ENCODE results near the gene MRPS35. TPM values are rescaled to one million over a fixed set of nuclear protein-coding genes. Genes with fewer than 3 reads are reported as not detected.

MRPS35 gene
- total RNA-seq, 6 donors from 2014 or later: 9.4 to 36.7 (median 31.2) TPM

DNA sequence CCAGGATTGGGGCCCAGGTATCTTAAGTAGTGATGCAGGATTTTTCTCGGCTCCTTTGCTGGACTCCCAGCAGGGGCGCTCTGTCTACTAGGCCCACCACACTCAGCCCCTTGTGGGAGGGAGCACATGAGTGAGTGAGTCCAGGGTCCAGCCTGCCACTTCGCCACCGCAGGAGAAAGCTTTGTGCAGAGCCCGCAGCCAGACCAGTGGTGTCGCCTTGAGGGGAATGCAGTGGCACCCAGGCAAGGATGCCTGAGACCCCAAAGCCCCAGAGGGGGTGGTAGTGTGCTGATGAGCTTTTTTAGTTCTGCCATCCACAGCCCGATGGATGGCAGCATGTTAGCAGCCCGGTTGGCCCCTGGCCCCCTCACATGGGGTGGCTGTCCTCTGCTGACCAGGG lies 5.4 kb upstream of the MRPS35 start:
- Histone ChIP-seq H3K4me3 (no peak overlapping the region), H3K9me3 (no peaks in the 10 kb centered on the region), H3K27ac (no peak overlapping the region), H3K36me3 (no peaks in the 10 kb centered on the region), H3K4me1 (peaks cover 3 to 8% (median 5%) of the 10 kb centered on the region in 4 donors), H3K27me3 (no peaks in the 10 kb centered on the region)
- WGBS, 2 donors: 94 to 95% methylated on average over 6 to 8 of the region's 8 CpGs
- no peak for TF ChIP-seq POLR2AphosphoS5 (IDR thresholded peaks at IDR 0.05)
- ATAC-seq (ENCODE audit: low FRiP score in 2 of 2): no peak
- peak in 1 of 2 donors; percentile 33 for DNase-seq

DNA sequence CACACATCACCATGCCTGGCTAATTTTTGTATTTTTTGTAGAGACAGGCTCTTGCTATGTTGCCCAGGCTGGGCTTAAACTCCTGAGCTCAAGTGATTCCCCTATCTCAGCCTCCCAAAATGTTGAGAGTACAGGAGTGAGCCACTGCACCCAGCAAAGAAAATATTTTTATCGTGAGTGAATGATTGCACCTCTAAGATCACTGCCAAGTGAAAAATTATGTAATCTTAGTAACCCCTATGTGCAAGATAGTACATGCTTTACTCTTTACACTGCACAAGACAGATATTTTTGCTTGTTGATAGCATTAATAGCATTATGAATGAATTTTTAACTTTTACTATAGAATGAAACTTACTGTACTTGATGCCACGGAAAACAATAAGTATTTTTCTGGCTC lies 3.4 kb upstream of the MRPS35 start:
- Histone ChIP-seq H3K27me3 (no peaks in the 10 kb centered on the region), H3K4me1 (peaks cover 12 to 18% (median 16%) of the 10 kb centered on the region in 4 donors), H3K9me3 (no peaks in the 10 kb centered on the region), H3K4me3 (no peak overlapping the region), H3K27ac (no peak overlapping the region), H3K36me3 (no peaks in the 10 kb centered on the region)
- no peak for ATAC-seq (ENCODE audit: low FRiP score in 2 of 2)
- TF ChIP-seq, protein P1, sequence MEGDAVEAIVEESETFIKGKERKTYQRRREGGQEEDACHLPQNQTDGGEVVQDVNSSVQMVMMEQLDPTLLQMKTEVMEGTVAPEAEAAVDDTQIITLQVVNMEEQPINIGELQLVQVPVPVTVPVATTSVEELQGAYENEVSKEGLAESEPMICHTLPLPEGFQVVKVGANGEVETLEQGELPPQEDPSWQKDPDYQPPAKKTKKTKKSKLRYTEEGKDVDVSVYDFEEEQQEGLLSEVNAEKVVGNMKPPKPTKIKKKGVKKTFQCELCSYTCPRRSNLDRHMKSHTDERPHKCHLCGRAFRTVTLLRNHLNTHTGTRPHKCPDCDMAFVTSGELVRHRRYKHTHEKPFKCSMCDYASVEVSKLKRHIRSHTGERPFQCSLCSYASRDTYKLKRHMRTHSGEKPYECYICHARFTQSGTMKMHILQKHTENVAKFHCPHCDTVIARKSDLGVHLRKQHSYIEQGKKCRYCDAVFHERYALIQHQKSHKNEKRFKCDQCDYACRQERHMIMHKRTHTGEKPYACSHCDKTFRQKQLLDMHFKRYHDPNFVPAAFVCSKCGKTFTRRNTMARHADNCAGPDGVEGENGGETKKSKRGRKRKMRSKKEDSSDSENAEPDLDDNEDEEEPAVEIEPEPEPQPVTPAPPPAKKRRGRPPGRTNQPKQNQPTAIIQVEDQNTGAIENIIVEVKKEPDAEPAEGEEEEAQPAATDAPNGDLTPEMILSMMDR (IDR thresholded peaks at IDR 0.05): no peak
- no peak for TF ChIP-seq POLR2AphosphoS5 (IDR thresholded peaks at IDR 0.05)
- WGBS, 2 donors: 66 to 78% methylated on average over 2 of the region's 2 CpGs
- DNase-seq: no peak

DNA sequence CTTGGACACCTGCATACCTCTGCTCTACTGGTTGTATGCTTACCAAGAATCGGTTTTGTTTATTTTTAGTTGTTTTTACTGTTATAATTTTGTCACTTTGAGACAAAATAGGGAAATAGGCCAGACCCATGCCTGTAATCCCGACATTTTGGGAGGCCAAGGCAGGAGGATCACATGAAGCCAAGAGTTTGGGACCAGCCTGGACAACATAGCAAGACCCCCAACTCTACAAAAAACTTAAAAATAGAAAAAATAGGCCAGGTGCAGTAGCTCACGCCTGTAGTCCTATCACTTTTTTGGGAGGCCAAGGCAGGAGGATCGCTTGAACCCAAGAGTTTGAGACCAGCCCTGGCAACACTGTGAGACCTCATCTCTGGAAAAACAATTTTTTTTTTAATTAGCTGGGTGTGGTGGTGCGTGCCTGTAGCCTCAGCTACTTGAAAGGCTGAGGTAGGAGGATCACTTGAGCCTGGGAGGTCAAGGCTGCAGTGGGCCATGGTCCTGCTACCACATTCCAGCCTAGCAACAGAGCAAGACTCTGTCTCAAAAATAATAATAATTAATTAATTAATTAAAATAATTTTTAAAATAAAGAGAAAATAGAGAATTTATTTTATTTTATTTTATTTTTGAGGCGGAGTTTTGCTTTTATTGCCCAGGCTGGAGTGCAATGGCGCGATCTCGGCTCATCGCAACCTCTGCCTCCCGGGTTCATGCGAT lies 1.3 kb upstream of the MRPS35 start:
- H3K36me3 ChIP-seq: no peaks in the 10 kb centered on the region
- H3K27me3 ChIP-seq: no peaks in the 10 kb centered on the region
- H3K27ac ChIP-seq: peak overlapping the region in 3 of 4 donors; percentile 84 to 88 (median 86)
- H3K9me3 ChIP-seq: no peaks in the 10 kb centered on the region
- no peak for DNase-seq
- ATAC-seq (ENCODE audit: low FRiP score in 2 of 2): no peak
- H3K4me1 ChIP-seq: peaks cover 14 to 26% (median 17%) of the 10 kb centered on the region in 4 donors
- TF ChIP-seq, protein P1 (IDR thresholded peaks at IDR 0.05): no peak
- no peak for TF ChIP-seq POLR2A (IDR thresholded peaks at IDR 0.05)
- TF ChIP-seq POLR2AphosphoS5 (IDR thresholded peaks at IDR 0.05): no peak
- TF ChIP-seq EP300 (IDR thresholded peaks at IDR 0.05): no peak
- WGBS, 2 donors: 88 to 91% methylated on average over 12 of the region's 12 CpGs
- H3K4me3 ChIP-seq: peak overlapping the region in 3 of 4 donors; percentile 75 to 97 (median 92)

DNA sequence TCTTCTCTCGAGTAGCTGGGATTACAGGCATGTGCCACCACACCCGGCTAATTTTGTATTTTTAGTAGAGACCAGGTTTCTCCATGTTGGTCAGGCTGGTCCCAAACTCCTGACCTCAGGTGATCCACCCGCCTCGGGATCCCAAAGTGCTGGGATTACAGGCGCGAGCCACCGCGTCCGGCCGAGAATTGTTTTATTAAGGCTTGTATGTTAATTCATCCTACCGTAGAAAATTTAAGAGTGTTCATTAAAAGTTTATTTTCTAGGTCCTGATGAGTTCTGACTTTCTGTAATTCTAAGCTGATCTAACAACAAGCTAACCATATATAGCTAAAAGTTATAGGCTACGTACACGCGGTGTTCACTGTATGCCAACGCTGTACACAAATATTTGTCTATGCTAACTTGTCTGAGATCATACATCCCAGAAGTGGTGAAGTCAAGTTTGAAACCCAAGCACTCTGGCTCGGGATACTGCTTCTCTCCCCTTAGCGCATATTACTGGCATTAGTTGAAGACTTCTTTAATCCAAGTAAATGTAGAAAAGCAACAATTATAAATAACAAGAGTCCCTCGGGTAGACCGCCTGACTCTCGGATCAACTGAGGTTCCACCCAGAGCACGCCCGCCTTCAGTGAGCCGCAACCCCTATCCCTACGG lies 570 bp upstream of the MRPS35 start:
- Histone ChIP-seq H3K27me3 (no peaks in the 10 kb centered on the region), H3K9me3 (no peaks in the 10 kb centered on the region), H3K27ac (peak overlapping the region; percentile 78 to 88 (median 85)), H3K4me3 (peak overlapping the region; percentile 75 to 97 (median 92)), H3K4me1 (peaks cover 14 to 26% (median 17%) of the 10 kb centered on the region in 4 donors), H3K36me3 (peaks cover 0 to 4% (median under 1%) of the 10 kb centered on the region in 4 donors)
- TF ChIP-seq POLR2A (IDR thresholded peaks at IDR 0.05): no peak
- TF ChIP-seq, protein P1 (IDR thresholded peaks at IDR 0.05): no peak
- no peak for TF ChIP-seq POLR2AphosphoS5 (IDR thresholded peaks at IDR 0.05)
- ATAC-seq (ENCODE audit: low FRiP score in 2 of 2) (peak; percentile 64 to 67), DNase-seq (peak in 1 of 2 donors; percentile 48)
- WGBS, 2 donors: 21 to 25% methylated on average over 24 of the region's 24 CpGs

DNA sequence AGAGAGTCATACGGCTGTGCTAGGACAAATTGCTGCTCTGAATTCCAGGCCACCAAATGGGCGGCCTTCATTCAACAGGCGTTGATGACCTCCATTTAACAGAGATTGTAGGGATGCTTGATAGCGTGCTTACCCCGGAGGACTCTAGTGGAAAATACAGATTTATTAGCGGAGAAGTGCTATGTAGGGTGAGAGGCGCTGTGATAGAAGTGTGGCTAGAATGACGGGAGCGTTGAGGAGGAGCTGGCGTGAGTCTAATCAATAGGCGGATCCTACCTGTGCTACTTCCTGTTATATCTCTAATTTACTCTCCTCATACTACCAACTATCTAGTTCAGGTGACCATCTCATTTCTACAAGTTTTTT lies 668 bp downstream of the MRPS35 start:
- Histone ChIP-seq H3K27ac (peak overlapping the region; percentile 78 to 88 (median 85)), H3K27me3 (no peaks in the 10 kb centered on the region), H3K4me1 (peaks cover 14 to 26% (median 17%) of the 10 kb centered on the region in 4 donors), H3K9me3 (no peaks in the 10 kb centered on the region), H3K36me3 (peaks cover 2 to 16% (median 4%) of the 10 kb centered on the region in 4 donors), H3K4me3 (peak overlapping the region; percentile 75 to 97 (median 92))
- no peak for DNase-seq
- peak in 1 of 2 donors; percentile 1 for ATAC-seq (ENCODE audit: low FRiP score in 2 of 2)
- TF ChIP-seq, protein P1 (IDR thresholded peaks at IDR 0.05): no peak
- TF ChIP-seq POLR2AphosphoS5 (IDR thresholded peaks at IDR 0.05): no peak
- no peak for TF ChIP-seq EP300 (IDR thresholded peaks at IDR 0.05)
- no peak for TF ChIP-seq POLR2A (IDR thresholded peaks at IDR 0.05)
- WGBS, 2 donors: 0 to 1% methylated on average over 11 of the region's 11 CpGs
